B cell (primary cell): ENCODE measurements around the gene INHBB. TPM values are rescaled to one million over a fixed set of nuclear protein-coding genes. Genes with fewer than 3 reads are reported as not detected.

Experiments
- ATAC-seq: fragments of 200-7000 bp; cut with Tn5 transposase; one replicate; pipeline ENCODE4 v1.10.0; 2021; ENCODE audit warnings: low read depth, mild to moderate bottlenecking, moderate number of reproducible peaks, moderate library complexity
- CTCF ChIA-PET: fragments of 350-600 bp; sonication (Branson Sonifier 250); formaldehyde crosslinking; loops from one replicate; lab custom pipeline; 2021; ENCODE audit warnings: antibody characterized with exemption, inconsistent platforms; lab: Charles Lee
- POLR2A ChIA-PET: fragments of 350-600 bp; sonication (Branson Sonifier 250); formaldehyde crosslinking; loops from one replicate; lab custom pipeline; 2021; ENCODE audit warnings: antibody characterized with exemption; lab: Charles Lee
- DNase-seq: peaks from one replicate; pipeline ENCODE4 v3.0.0; 2013
- H2AFZ ChIP-seq: 2 replicates; pipeline ENCODE4 v1.6.1; 2012; ENCODE audit warnings: mild to moderate bottlenecking, low read depth, low read length; ENCODE audit not compliant: insufficient read depth, poor library complexity, severe bottlenecking
- H3K27ac ChIP-seq, 2 donors: 1 replicate in 1 of 2; 2 replicates in 1 of 2; pipeline ENCODE4 v1.5.1; 2012 to 2013; ENCODE audit warnings: low read length in 2 of 2, mild to moderate bottlenecking in 2 of 2, moderate library complexity in 1 of 2
- H3K27me3 ChIP-seq, 4 experiments: fragments of 200-600 bp in 1 of 4; sonication (generic) in 1 of 4; replicated peaks in 1 of 4; 1 replicate in 2 of 4; 2 replicates in 2 of 4; pipeline versions ENCODE4 v1.6.1 to v1.7.0; 2013 to 2016; ENCODE audit warnings: low read length in 3 of 4, mild to moderate bottlenecking in 2 of 4, mixed read lengths in 1 of 4, moderate library complexity in 1 of 4; ENCODE audit not compliant: insufficient read depth in 4 of 4, control insufficient read depth in 3 of 4; ENCODE audit errors: control extremely low read depth in 1 of 4
- H3K36me3 ChIP-seq, 2 experiments: replicated peaks in 1 of 2; 1 replicate in 1 of 2; 2 replicates in 1 of 2; pipeline versions ENCODE4 v1.6.1 to v1.7.1; 2013; ENCODE audit warnings: low read length in 1 of 2; ENCODE audit not compliant: insufficient read depth in 2 of 2, control insufficient read depth in 1 of 2; ENCODE audit errors: control extremely low read depth in 1 of 2, extremely low read depth in 1 of 2
- H3K4me1 ChIP-seq, 2 donors: fragments of 200-600 bp in 1 of 2; sonication (generic) in 1 of 2; 1 replicate in 1 of 2; 2 replicates in 1 of 2; pipeline versions ENCODE4 v1.5.1 to v1.6.1; 2013 to 2017; ENCODE audit warnings: low read length in 2 of 2; ENCODE audit not compliant: control insufficient read depth in 2 of 2, insufficient read depth in 2 of 2
- H3K4me2 ChIP-seq: replicated peaks from 2 replicates; pipeline ENCODE3; 2012; ENCODE audit warnings: mild to moderate bottlenecking, low read depth, low read length; ENCODE audit not compliant: poor library complexity, severe bottlenecking
- H3K4me3 ChIP-seq, 5 experiments: fragments of 200-600 bp in 1 of 5; sonication (generic) in 1 of 5; 1 replicate in 3 of 5; 2 replicates in 2 of 5; pipeline versions ENCODE4 v1.5.1 to v1.7.0; 2011 to 2016; ENCODE audit warnings: low read length in 4 of 5, mild to moderate bottlenecking in 4 of 5, low read depth in 2 of 5, control low read depth in 1 of 5, moderate library complexity in 1 of 5; ENCODE audit not compliant: insufficient read depth in 1 of 5; ENCODE audit errors: control extremely low read depth in 1 of 5, extremely low read depth in 1 of 5
- H3K79me2 ChIP-seq: fragments of 200-600 bp; sonication (generic); one replicate; pipeline ENCODE4 v1.6.0; 2016; ENCODE audit warnings: low read length; ENCODE audit not compliant: control insufficient read depth, insufficient read depth
- H3K9ac ChIP-seq: fragments of 200-600 bp; sonication (generic); 2 replicates; pipeline ENCODE4 v1.6.1; 2017; ENCODE audit warnings: mild to moderate bottlenecking, low read length, moderate library complexity
- H3K9me3 ChIP-seq, 3 donors: one replicate each; pipeline versions ENCODE4 v1.6.1 to v1.7.1; 2013; ENCODE audit warnings: low read length in 2 of 3; ENCODE audit not compliant: control insufficient read depth in 2 of 3, insufficient read depth in 1 of 3; ENCODE audit errors: control extremely low read depth in 1 of 3
- H4K20me1 ChIP-seq: 2 replicates; pipeline ENCODE4 v1.6.0; 2012; ENCODE audit warnings: mild to moderate bottlenecking, low read length; ENCODE audit not compliant: insufficient read depth, control insufficient read depth, poor library complexity, severe bottlenecking
- H3K27ac Mint-ChIP-seq: one replicate; pipeline ENCODE4 v1.8.0; 2021; ENCODE audit warnings: mixed read lengths
- H3K27me3 Mint-ChIP-seq: one replicate; pipeline ENCODE4 v1.8.0; 2021; ENCODE audit warnings: mixed read lengths
- H3K4me1 Mint-ChIP-seq: one replicate; pipeline ENCODE4 v1.8.0; 2021; ENCODE audit warnings: mixed read lengths
- H3K4me3 Mint-ChIP-seq: one replicate; pipeline ENCODE4 v1.8.0; 2021; ENCODE audit warnings: mixed read lengths
- H3K9me3 Mint-ChIP-seq: one replicate; pipeline ENCODE4 v1.8.0; 2022; ENCODE audit warnings: mixed read lengths; ENCODE audit not compliant: insufficient read depth
- EZH2 ChIP-seq: IDR thresholded peaks from 2 replicates; pipeline ENCODE4 v1.6.1; 2012; ENCODE audit warnings: borderline replicate concordance, low read depth, mild to moderate bottlenecking, moderate library complexity, low read length; ENCODE audit not compliant: insufficient read depth, poor library complexity, severe bottlenecking
- WGBS: methylation state at CpG from one replicate; pipeline ENCODE4 v1.1.5; 2013; ENCODE audit warnings: missing lambda C conversion rate; ENCODE audit not compliant: insufficient coverage; 5-methylcytosine and 5-hydroxymethylcytosine counted together
- intact Hi-C: fragments of 100-400 bp; cut with micrococcal nuclease; formaldehyde crosslinking; loops from one replicate; pipeline ENCODE4 v1.10.0; 2022
- polyA plus RNA-seq: library from polyadenylated mRNA; depleted of rRNA; stranded (reverse); fragments of >200 nt; gene quantifications from 2 replicates; pipeline ENCODE4 v1.2.3, GENCODE V29; 2012
- total RNA-seq, 2 donors: library from RNA; stranded (reverse); fragments of 120-200 nt in 1 of 2; gene quantifications; 1 replicate in 1 of 2; 2 replicates in 1 of 2; pipeline versions ENCODE4 v1.2.3 to v1.2.4, GENCODE V29; 2013 to 2022
- TF ChIP-seq, protein P1 (sequence below): fragments of 200-600 bp; IDR thresholded peaks from one replicate; pipeline ENCODE4 v1.8.0; 2022; ENCODE audit warnings: antibody characterized with exemption, mild to moderate bottlenecking

Gene INHBB
- total and polyA plus RNA-seq, 2 donors (not counting 1 experiment from before 2014, with no cell fraction given) = 0.03 TPM; not detected in 1

GRCh38 chr2:120305296-120305695, 40.6 kb upstream of the INHBB start:
- TF ChIP-seq EZH2 = no peak
- TF ChIP-seq, protein P1, sequence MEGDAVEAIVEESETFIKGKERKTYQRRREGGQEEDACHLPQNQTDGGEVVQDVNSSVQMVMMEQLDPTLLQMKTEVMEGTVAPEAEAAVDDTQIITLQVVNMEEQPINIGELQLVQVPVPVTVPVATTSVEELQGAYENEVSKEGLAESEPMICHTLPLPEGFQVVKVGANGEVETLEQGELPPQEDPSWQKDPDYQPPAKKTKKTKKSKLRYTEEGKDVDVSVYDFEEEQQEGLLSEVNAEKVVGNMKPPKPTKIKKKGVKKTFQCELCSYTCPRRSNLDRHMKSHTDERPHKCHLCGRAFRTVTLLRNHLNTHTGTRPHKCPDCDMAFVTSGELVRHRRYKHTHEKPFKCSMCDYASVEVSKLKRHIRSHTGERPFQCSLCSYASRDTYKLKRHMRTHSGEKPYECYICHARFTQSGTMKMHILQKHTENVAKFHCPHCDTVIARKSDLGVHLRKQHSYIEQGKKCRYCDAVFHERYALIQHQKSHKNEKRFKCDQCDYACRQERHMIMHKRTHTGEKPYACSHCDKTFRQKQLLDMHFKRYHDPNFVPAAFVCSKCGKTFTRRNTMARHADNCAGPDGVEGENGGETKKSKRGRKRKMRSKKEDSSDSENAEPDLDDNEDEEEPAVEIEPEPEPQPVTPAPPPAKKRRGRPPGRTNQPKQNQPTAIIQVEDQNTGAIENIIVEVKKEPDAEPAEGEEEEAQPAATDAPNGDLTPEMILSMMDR = no peak
- DNase-seq (no peak), ATAC-seq (no peak)
- Histone ChIP-seq H3K4me1 (peaks cover 5 to 10% of the 10 kb centered on the region in 2 donors), H4K20me1 (no peaks in the 10 kb centered on the region), H3K27ac (no peak overlapping the region), H2AFZ (no peak overlapping the region), H3K4me3 (no peak overlapping the region), H3K27me3 (no peaks in the 10 kb centered on the region), H3K4me2 (no peak overlapping the region), H3K79me2 (no peaks in the 10 kb centered on the region), H3K36me3 (peaks cover 2 to 4% of the 10 kb centered on the region in 2 experiments), H3K9ac (no peak overlapping the region), H3K9me3 (no peaks in the 10 kb centered on the region)
- WGBS = 91% methylated on average over 4 of the region's 6 CpGs
- POLR2A ChIA-PET = no interaction called here
- intact Hi-C loops = no loop called here
- Mint-ChIP-seq H3K4me1 (peaks cover 24% of the 10 kb centered on the region), H3K27ac (no peak overlapping the region), H3K27me3 (no peaks in the 10 kb centered on the region), H3K9me3 (no peaks in the 10 kb centered on the region), H3K4me3 (no peak overlapping the region)
- CTCF ChIA-PET = interaction anchor here (1.1 kb wide), 1 partner anchor 128 kb away, joined by 3 read pairs; no protein-coding TSS in a partner anchor

DNA sequence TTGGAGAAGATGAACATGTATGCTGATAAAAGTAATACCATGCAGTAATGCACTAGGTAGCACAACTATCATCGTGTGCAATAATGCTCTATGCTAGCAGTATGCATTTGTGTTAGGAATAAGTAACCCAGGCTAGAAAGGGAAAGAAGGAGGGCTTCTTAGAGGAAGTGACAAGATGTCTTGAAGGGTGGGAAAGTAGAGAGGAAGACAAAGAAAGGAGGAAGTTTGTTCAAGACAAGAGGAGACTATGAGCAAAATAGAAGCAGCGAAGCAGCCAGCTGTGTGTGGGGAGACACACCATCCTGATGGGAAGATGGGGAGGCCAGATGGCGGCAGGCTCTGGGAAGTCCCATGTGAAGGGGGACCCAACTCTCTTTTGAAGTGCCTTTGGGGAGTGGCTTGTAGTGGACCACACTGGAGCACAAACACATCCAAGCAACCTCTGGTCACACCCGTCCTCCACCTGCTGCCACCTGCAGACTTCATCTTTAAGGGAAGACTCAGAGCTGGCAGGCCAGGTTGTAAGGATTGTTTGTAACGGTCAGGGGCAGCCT, 39.9 kb upstream of the INHBB start:
- intact Hi-C loops = no loop called here
- H3K27me3 ChIP-seq = no peaks in the 10 kb centered on the region
- ATAC-seq (no peak), DNase-seq (no peak)
- H3K36me3 ChIP-seq = peaks cover 0 to 2% of the 10 kb centered on the region in 2 experiments
- Mint-ChIP-seq H3K27ac (no peak overlapping the region), H3K27me3 (no peaks in the 10 kb centered on the region), H3K4me1 (peaks cover 25% of the 10 kb centered on the region), H3K9me3 (no peaks in the 10 kb centered on the region), H3K4me3 (no peak overlapping the region)
- H3K4me3 ChIP-seq = no peak overlapping the region
- H3K79me2 ChIP-seq = no peaks in the 10 kb centered on the region
- no peak for TF ChIP-seq EZH2
- TF ChIP-seq, protein P1 = no peak
- WGBS = 70% methylated on average over 2 of the region's 5 CpGs
- H3K4me1 ChIP-seq = peaks cover 5 to 10% of the 10 kb centered on the region in 2 donors
- H3K9me3 ChIP-seq = no peaks in the 10 kb centered on the region
- H4K20me1 ChIP-seq = no peaks in the 10 kb centered on the region
- no peak overlapping the region for H3K9ac ChIP-seq
- no peak overlapping the region for H3K27ac ChIP-seq
- no peak overlapping the region for H2AFZ ChIP-seq
- ChIA-PET POLR2A (no interaction called here), CTCF (interaction anchor here (1.1 kb wide), 1 partner anchor 129 kb away, joined by 3 read pairs; no protein-coding TSS in a partner anchor)
- no peak overlapping the region for H3K4me2 ChIP-seq
